DND-41 (cell line): ENCODE measurements around the gene SETX.

Experiments
- ATAC-seq: fragments of 200-7000 bp; cut with Tn5 transposase; 3 replicates; pipeline ENCODE4 v1.9.1; 2021; ENCODE audit warnings: low read depth; ENCODE audit not compliant: insufficient read depth
- DNase-seq: peaks from one replicate; pipeline ENCODE4 v3.0.0-alpha.2; 2020
- H2AFZ ChIP-seq: 2 replicates; pipeline ENCODE4 v1.6.0; 2012; ENCODE audit warnings: low read depth, low read length
- H3K27ac ChIP-seq: 2 replicates; pipeline ENCODE4 v1.5.1; 2012; ENCODE audit warnings: low read length, inconsistent platforms
- H3K27me3 ChIP-seq: fragments of 200-600 bp; sonication (generic); 2 replicates; pipeline ENCODE4 v1.6.0; 2012; ENCODE audit warnings: low read length, mild to moderate bottlenecking, inconsistent platforms; ENCODE audit not compliant: insufficient read depth, poor library complexity
- H3K36me3 ChIP-seq: 2 replicates; pipeline ENCODE4 v1.5.1; 2012; ENCODE audit warnings: low read length, inconsistent platforms; ENCODE audit not compliant: insufficient read depth
- H3K4me1 ChIP-seq: 2 replicates; pipeline ENCODE4 v1.5.1; 2012; ENCODE audit warnings: mild to moderate bottlenecking, low read length; ENCODE audit not compliant: insufficient read depth
- H3K4me2 ChIP-seq: 2 replicates; pipeline ENCODE4 v1.6.0; 2012; ENCODE audit warnings: mild to moderate bottlenecking, moderate library complexity, low read length, inconsistent platforms; ENCODE audit not compliant: insufficient read depth
- H3K4me3 ChIP-seq, 2 experiments: fragments of 200-600 bp in 1 of 2; shearing (Covaris generic) in 1 of 2; 2 replicates each; pipeline ENCODE4 v1.5.1; 2012 to 2016; ENCODE audit warnings: inconsistent platforms in 2 of 2, low read length in 2 of 2, mild to moderate bottlenecking in 2 of 2, low read depth in 1 of 2, moderate library complexity in 1 of 2
- H3K79me2 ChIP-seq: 2 replicates; pipeline ENCODE4 v1.6.0; 2012; ENCODE audit warnings: low read length, inconsistent platforms; ENCODE audit not compliant: insufficient read depth
- H3K9ac ChIP-seq: 2 replicates; pipeline ENCODE4 v1.6.0; 2012; ENCODE audit warnings: low read depth, mild to moderate bottlenecking, inconsistent platforms, low read length, moderate library complexity
- H3K9me3 ChIP-seq: 2 replicates; pipeline ENCODE4 v1.5.1; 2012; ENCODE audit warnings: low read length, moderate library complexity, mild to moderate bottlenecking, inconsistent platforms; ENCODE audit not compliant: insufficient read depth, severe bottlenecking
- H4K20me1 ChIP-seq: 2 replicates; pipeline ENCODE4 v1.6.0; 2012; ENCODE audit warnings: low read length; ENCODE audit not compliant: insufficient read depth
- CTCF ChIP-seq: IDR thresholded peaks from 2 replicates; pipeline ENCODE4 v1.5.1; 2012; ENCODE audit warnings: borderline replicate concordance, low read length, moderate library complexity, mild to moderate bottlenecking; ENCODE audit not compliant: poor library complexity, severe bottlenecking; ENCODE audit errors: extremely low read depth
- EZH2 ChIP-seq: IDR thresholded peaks from 3 replicates; pipeline ENCODE4 v1.6.1; 2012; ENCODE audit warnings: borderline replicate concordance, low read depth, mild to moderate bottlenecking, moderate library complexity, low read length, inconsistent platforms; ENCODE audit not compliant: severe bottlenecking

SETX gene

GRCh38 chr9:132311978-132312377, 42.8 kb downstream of the SETX start:
- no peaks in the 10 kb centered on the region for H3K4me1 ChIP-seq
- no peak overlapping the region for H3K4me3 ChIP-seq
- peaks cover 14% of the 10 kb centered on the region; the same call in 1 of the 2 replicates for H3K79me2 ChIP-seq
- no peak overlapping the region for H2AFZ ChIP-seq
- TF ChIP-seq CTCF (no peak), EZH2 (no peak)
- ATAC-seq (no peak), DNase-seq (no peak)
- peaks cover 76% of the 10 kb centered on the region for H3K36me3 ChIP-seq
- H3K27ac ChIP-seq = no peak overlapping the region
- H3K9me3 ChIP-seq = no peaks in the 10 kb centered on the region
- no peak overlapping the region for H3K9ac ChIP-seq
- H3K4me2 ChIP-seq = no peak overlapping the region
- no peaks in the 10 kb centered on the region for H3K27me3 ChIP-seq
- peaks cover 9% of the 10 kb centered on the region; the same call in 1 of the 2 replicates for H4K20me1 ChIP-seq

DNA sequence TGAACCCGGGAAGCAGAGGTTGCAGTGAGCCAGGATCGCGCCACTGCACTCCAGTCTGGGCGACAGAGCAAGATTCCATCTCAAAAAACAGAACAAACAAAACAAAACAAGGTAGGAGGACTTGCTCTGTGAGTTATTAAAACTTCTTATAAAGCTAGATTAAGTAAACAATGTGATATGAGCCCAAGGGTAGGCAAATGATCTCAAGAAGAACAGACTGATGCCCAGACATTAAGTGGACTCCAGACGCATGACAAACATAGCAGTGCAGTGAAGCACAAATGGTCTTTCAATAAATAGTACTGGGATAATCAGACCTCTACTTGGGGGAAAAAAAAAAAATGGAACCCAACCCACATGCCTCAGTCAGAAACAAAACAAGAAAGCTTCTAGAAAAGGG, 45.7 kb downstream of the SETX start:
- Histone ChIP-seq H3K27ac (no peak overlapping the region), H4K20me1 (peaks cover 5% of the 10 kb centered on the region; the same call in 1 of the 2 replicates), H2AFZ (no peak overlapping the region), H3K36me3 (peaks cover 71% of the 10 kb centered on the region), H3K4me3 (no peak overlapping the region), H3K4me1 (no peaks in the 10 kb centered on the region), H3K79me2 (peaks cover 19% of the 10 kb centered on the region), H3K4me2 (no peak overlapping the region), H3K9ac (no peak overlapping the region), H3K27me3 (no peaks in the 10 kb centered on the region), H3K9me3 (no peaks in the 10 kb centered on the region)
- ATAC-seq (no peak), DNase-seq (no peak)
- TF ChIP-seq CTCF = no peak
- TF ChIP-seq EZH2 = no peak

DNA sequence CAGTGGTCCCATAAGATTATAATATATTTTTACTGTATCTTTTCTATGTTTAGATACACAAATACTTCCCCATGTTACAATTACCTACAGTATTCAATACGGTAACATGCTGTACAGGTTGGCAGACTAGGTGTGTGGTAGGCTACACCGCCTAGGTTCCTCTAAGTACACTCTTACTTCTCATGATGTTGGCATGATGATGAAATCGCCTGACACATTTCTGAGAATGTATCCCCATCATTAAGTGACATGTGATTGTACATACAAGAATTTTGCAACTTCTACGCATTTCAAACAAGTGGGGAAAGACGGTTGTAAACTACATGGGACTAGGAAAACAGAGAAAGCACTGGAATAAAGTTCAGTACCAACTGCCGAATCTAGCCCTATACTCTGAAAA, 53.3 kb downstream of the SETX start:
- Histone ChIP-seq H3K4me2 (no peak overlapping the region), H2AFZ (no peak overlapping the region), H3K9me3 (no peaks in the 10 kb centered on the region), H3K9ac (no peak overlapping the region), H3K4me3 (no peak overlapping the region), H3K79me2 (peaks cover 15% of the 10 kb centered on the region), H3K4me1 (no peaks in the 10 kb centered on the region), H3K27me3 (no peaks in the 10 kb centered on the region), H3K36me3 (peaks cover 62% of the 10 kb centered on the region), H3K27ac (no peak overlapping the region), H4K20me1 (peaks cover 3% of the 10 kb centered on the region; the same call in 1 of the 2 replicates)
- ATAC-seq = no peak
- no peak for DNase-seq
- TF ChIP-seq CTCF (no peak), EZH2 (no peak)

DNA sequence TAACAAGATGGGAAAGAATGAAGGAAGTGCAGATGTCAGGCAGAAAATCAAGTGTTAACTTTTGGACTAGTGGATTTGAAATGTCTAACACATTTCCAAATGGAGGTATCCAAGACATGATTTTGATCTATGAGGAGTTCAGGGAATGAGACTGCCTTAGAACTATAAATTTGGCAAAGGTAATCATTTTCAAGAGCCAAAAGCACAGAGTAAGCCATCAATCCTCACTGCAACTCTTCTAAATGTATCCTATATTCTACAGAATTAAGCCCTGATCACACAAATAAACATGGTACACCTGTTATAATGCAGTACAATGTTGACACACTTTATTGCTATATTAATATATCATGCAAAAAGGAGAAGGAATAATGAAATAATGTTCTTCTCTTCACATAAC, 55.6 kb downstream of the SETX start:
- no peaks in the 10 kb centered on the region for H3K27me3 ChIP-seq
- no peak for TF ChIP-seq CTCF
- TF ChIP-seq EZH2 = no peak
- H3K4me2 ChIP-seq = no peak overlapping the region
- H3K9me3 ChIP-seq = no peaks in the 10 kb centered on the region
- no peaks in the 10 kb centered on the region for H3K4me1 ChIP-seq
- no peak overlapping the region for H3K27ac ChIP-seq
- no peak overlapping the region for H3K9ac ChIP-seq
- H2AFZ ChIP-seq = no peak overlapping the region
- peaks cover 3% of the 10 kb centered on the region; the same call in 1 of the 2 replicates for H4K20me1 ChIP-seq
- ATAC-seq = no peak
- H3K79me2 ChIP-seq = peaks cover 11% of the 10 kb centered on the region
- H3K4me3 ChIP-seq = no peak overlapping the region
- peaks cover 75% of the 10 kb centered on the region for H3K36me3 ChIP-seq
- no peak for DNase-seq
